ENCODE measurements around the gene MACROD2.

The MACROD2 gene

GRCh38 chr20:14677455-14677854 lies 682.1 kb downstream of the MACROD2 start:
- DNase-seq, result no peak

GRCh38 chr20:14685183-14685582 lies 689.9 kb downstream of the MACROD2 start:
- no peak for DNase-seq

- DNase-seq, result no peak
Observed at GRCh38 chr20:14687313-14687712, 692.0 kb downstream of the MACROD2 start.

- no peak for DNase-seq
Observed at GRCh38 chr20:14688005-14688404, 692.7 kb downstream of the MACROD2 start.

- no peak for DNase-seq
Observed at GRCh38 chr20:14691994-14692393, 696.7 kb downstream of the MACROD2 start.

GRCh38 chr20:14696478-14696877 lies 701.2 kb downstream of the MACROD2 start:
- DNase-seq, result no peak

GRCh38 chr20:14696937-14697336 lies 701.6 kb downstream of the MACROD2 start:
- no peak for DNase-seq

- DNase-seq, result no peak
Observed at GRCh38 chr20:14698125-14698524, 702.8 kb downstream of the MACROD2 start.

- no peak for DNase-seq
Observed at GRCh38 chr20:14698605-14699373, 703.5 kb downstream of the MACROD2 start.

- DNase-seq, result no peak
Observed at GRCh38 chr20:14700639-14700960, 705.3 kb downstream of the MACROD2 start.

- no peak for DNase-seq
Observed at GRCh38 chr20:14701326-14701725, 706.0 kb downstream of the MACROD2 start.

- DNase-seq, result no peak
Observed at GRCh38 chr20:14706555-14706954, 711.2 kb downstream of the MACROD2 start.

- DNase-seq, result no peak
Observed at GRCh38 chr20:14707026-14707680, 711.8 kb downstream of the MACROD2 start.

- DNase-seq, result no peak
Observed at GRCh38 chr20:14707865-14708596, 712.7 kb downstream of the MACROD2 start.

GRCh38 chr20:14709439-14709838 lies 714.1 kb downstream of the MACROD2 start:
- DNase-seq, result no peak

- DNase-seq, result no peak
Observed at GRCh38 chr20:14710951-14711350, 715.6 kb downstream of the MACROD2 start.

- DNase-seq, result no peak
Observed at GRCh38 chr20:14711652-14712051, 716.3 kb downstream of the MACROD2 start.

GRCh38 chr20:14712302-14712739 lies 717.0 kb downstream of the MACROD2 start:
- no peak for DNase-seq

GRCh38 chr20:14715400-14715799 lies 720.1 kb downstream of the MACROD2 start:
- DNase-seq, result no peak

GRCh38 chr20:14716351-14716801 lies 721.1 kb downstream of the MACROD2 start:
- no peak for DNase-seq

GRCh38 chr20:14717134-14717999 lies 722.1 kb downstream of the MACROD2 start:
- DNase-seq, result no peak

GRCh38 chr20:14720251-14720650 lies 724.9 kb downstream of the MACROD2 start:
- DNase-seq, result no peak

GRCh38 chr20:14721926-14722452 lies 726.7 kb downstream of the MACROD2 start:
- no peak for DNase-seq
